Astrocyte (in vitro differentiated cells and primary cell): ENCODE results near the gene CD22. TPM values are rescaled to one million over a fixed set of nuclear protein-coding genes. Genes with fewer than 3 reads are reported as not detected.

Experiments used
- DNase-seq: peaks from one replicate; pipeline ENCODE4 v3.0.0-alpha.2; 2010; ENCODE audit warnings: low read depth
- FAIRE-seq: peaks from 2 replicates; lab custom pipeline; 2011; peaks lifted over from hg19 to GRCh38; lab: Jason Lieb, UNC
- H2AFZ ChIP-seq: 2 replicates; pipeline ENCODE4 v1.6.0; 2012; ENCODE audit warnings: low read depth, low read length, inconsistent platforms
- H3K27ac ChIP-seq: 2 replicates; pipeline ENCODE4 v1.5.1; 2011; ENCODE audit warnings: low read depth, low read length, inconsistent platforms
- H3K27me3 ChIP-seq: 2 replicates; pipeline ENCODE4 v1.6.0; 2011; ENCODE audit warnings: low read length, inconsistent platforms; ENCODE audit not compliant: insufficient read depth
- H3K36me3 ChIP-seq: 2 replicates; pipeline ENCODE4 v1.5.1; 2011; ENCODE audit warnings: low read length, inconsistent platforms; ENCODE audit not compliant: insufficient read depth
- H3K4me1 ChIP-seq: 2 replicates; pipeline ENCODE4 v1.5.1; 2011; ENCODE audit warnings: low read length, inconsistent platforms; ENCODE audit not compliant: insufficient read depth
- H3K4me2 ChIP-seq: 2 replicates; pipeline ENCODE4 v1.6.0; 2012; ENCODE audit warnings: low read length, inconsistent platforms
- H3K4me3 ChIP-seq: 2 replicates; pipeline ENCODE4 v1.5.1; 2011; ENCODE audit warnings: low read depth, mild to moderate bottlenecking, low read length, inconsistent platforms; ENCODE audit not compliant: insufficient read depth
- H3K79me2 ChIP-seq: 2 replicates; pipeline ENCODE4 v1.6.0; 2012; ENCODE audit warnings: mild to moderate bottlenecking, low read length, inconsistent platforms; ENCODE audit not compliant: insufficient read depth
- H3K9ac ChIP-seq: 2 replicates; pipeline ENCODE4 v1.6.0; 2012; ENCODE audit warnings: mild to moderate bottlenecking, low read length, inconsistent platforms
- H3K9me3 ChIP-seq: 2 replicates; pipeline ENCODE4 v1.5.1; 2012; ENCODE audit warnings: low read depth, mild to moderate bottlenecking, low read length, inconsistent platforms; ENCODE audit not compliant: insufficient read depth
- H4K20me1 ChIP-seq: 2 replicates; pipeline ENCODE4 v1.6.0; 2012; ENCODE audit warnings: low read length, inconsistent platforms; ENCODE audit not compliant: insufficient read depth
- H3K27ac Mint-ChIP-seq: one replicate; pipeline ENCODE4 v1.8.0; 2021; ENCODE audit warnings: mild to moderate bottlenecking, mixed read lengths; ENCODE audit not compliant: unreplicated experiment
- H3K27me3 Mint-ChIP-seq: one replicate; pipeline ENCODE4 v1.8.0; 2021; ENCODE audit warnings: low read depth, mixed read lengths; ENCODE audit not compliant: unreplicated experiment
- H3K36me3 Mint-ChIP-seq: one replicate; pipeline ENCODE4 v1.8.0; 2021; ENCODE audit warnings: low read depth, mixed read lengths; ENCODE audit not compliant: unreplicated experiment
- H3K4me1 Mint-ChIP-seq: one replicate; pipeline ENCODE4 v1.8.0; 2021; ENCODE audit warnings: low read depth, mixed read lengths; ENCODE audit not compliant: unreplicated experiment
- H3K4me3 Mint-ChIP-seq: one replicate; pipeline ENCODE4 v1.8.0; 2021; ENCODE audit warnings: mild to moderate bottlenecking, moderate library complexity, mixed read lengths; ENCODE audit not compliant: unreplicated experiment
- H3K9me3 Mint-ChIP-seq: one replicate; pipeline ENCODE4 v1.8.0; 2021; ENCODE audit warnings: mild to moderate bottlenecking, mixed read lengths; ENCODE audit not compliant: unreplicated experiment
- CTCF ChIP-seq: IDR thresholded peaks from 2 replicates; pipeline ENCODE4 v1.5.1; 2011; ENCODE audit warnings: low read depth, mild to moderate bottlenecking, inconsistent platforms, low read length, moderate library complexity; ENCODE audit not compliant: insufficient read depth
- EZH2 ChIP-seq: IDR thresholded peaks from 2 replicates; pipeline ENCODE4 v1.6.1; 2012; ENCODE audit warnings: mild to moderate bottlenecking, low read length, inconsistent platforms; ENCODE audit not compliant: insufficient read depth
- total RNA-seq: library from RNA; stranded (reverse); gene quantifications from 2 replicates; pipeline ENCODE4 v1.2.1, GENCODE V29; 2021

Gene CD22
- total RNA-seq, 1 donor from 2014 or later, result not detected

- H3K9ac ChIP-seq, result no peak overlapping the region
- no peaks in the 10 kb centered on the region for H3K79me2 ChIP-seq
- DNase-seq (no peak), FAIRE-seq (no peak)
- H3K4me3 ChIP-seq, result no peak overlapping the region
- peaks cover 18% of the 10 kb centered on the region for H3K27me3 Mint-ChIP-seq
- peaks cover 3% of the 10 kb centered on the region for H3K27me3 ChIP-seq
- peaks cover 9% of the 10 kb centered on the region for H3K9me3 ChIP-seq
- no peaks in the 10 kb centered on the region for H3K36me3 Mint-ChIP-seq
- no peak overlapping the region for H2AFZ ChIP-seq
- H3K4me1 Mint-ChIP-seq, result no peaks in the 10 kb centered on the region
- H3K36me3 ChIP-seq, result no peaks in the 10 kb centered on the region
- no peaks in the 10 kb centered on the region for H3K4me1 ChIP-seq
- no peak overlapping the region for H3K4me2 ChIP-seq
- H3K9me3 Mint-ChIP-seq, result no peaks in the 10 kb centered on the region
- no peaks in the 10 kb centered on the region for H4K20me1 ChIP-seq
- H3K27ac ChIP-seq, result no peak overlapping the region
- TF ChIP-seq CTCF (no peak), EZH2 (no peak)
- no peak overlapping the region for H3K4me3 Mint-ChIP-seq
- no peak overlapping the region for H3K27ac Mint-ChIP-seq
These were observed 33.9 kb upstream of the CD22 start for GRCh38 chr19:35294859-35295791.

GRCh38 chr19:35295792-35296462 is 33.1 kb upstream of the CD22 start:
- TF ChIP-seq EZH2, result no peak
- TF ChIP-seq CTCF, result no peak
- Histone ChIP-seq H3K27me3 (peaks cover 3% of the 10 kb centered on the region), H3K27ac (no peak overlapping the region), H3K79me2 (no peaks in the 10 kb centered on the region), H3K4me3 (no peak overlapping the region), H3K36me3 (no peaks in the 10 kb centered on the region), H3K4me2 (no peak overlapping the region), H3K9ac (no peak overlapping the region), H3K4me1 (no peaks in the 10 kb centered on the region), H2AFZ (no peak overlapping the region), H4K20me1 (no peaks in the 10 kb centered on the region), H3K9me3 (peaks cover 9% of the 10 kb centered on the region)
- Mint-ChIP-seq H3K9me3 (no peaks in the 10 kb centered on the region), H3K36me3 (no peaks in the 10 kb centered on the region), H3K4me3 (no peak overlapping the region), H3K27me3 (peaks cover 18% of the 10 kb centered on the region), H3K4me1 (no peaks in the 10 kb centered on the region), H3K27ac (no peak overlapping the region)
- FAIRE-seq, result no peak
- no peak for DNase-seq
